ENCODE measurements around the gene PRELID1.
"Not testable (repeated sequence)": the region's sequence is repeated elsewhere in the genome, so short reads cannot be mapped to it uniquely, and the experiment has no call there.

Gene PRELID1

DNA sequence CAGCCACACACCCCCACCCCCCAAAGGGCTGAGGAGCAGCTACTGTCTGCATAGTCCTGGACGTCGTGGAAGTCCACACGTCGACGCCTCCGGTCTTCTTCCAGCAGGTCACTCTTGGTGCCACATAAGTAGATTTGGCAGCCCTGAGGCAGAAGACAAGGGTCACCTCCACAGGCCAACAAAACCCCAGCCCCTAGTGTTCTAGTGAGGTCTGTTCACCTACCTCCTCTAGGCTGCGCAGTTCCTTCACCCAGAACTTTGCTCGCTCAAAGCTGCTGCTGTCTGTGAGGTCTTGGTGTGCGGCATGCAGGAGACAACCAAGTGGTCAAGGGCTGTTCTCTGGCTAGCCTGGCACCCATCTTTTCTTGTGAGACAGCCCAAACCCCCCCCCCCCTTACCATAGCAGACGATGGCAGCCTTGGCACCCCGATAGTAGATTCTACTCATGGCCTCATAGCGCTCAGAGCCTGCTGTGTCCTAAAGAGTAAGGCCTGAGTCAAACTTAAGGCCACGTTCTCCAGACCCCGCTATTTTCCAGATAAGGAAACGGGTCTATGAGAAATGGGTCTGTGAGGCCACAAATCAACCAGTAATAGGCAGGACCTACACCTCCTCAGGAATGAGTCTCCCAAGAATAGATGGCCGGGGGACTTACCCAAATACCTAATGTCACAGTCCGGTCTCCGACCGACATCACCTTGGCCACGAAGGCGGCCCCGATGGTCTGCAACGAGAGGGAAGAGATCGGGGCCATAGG is 1.1 kb upstream of the PRELID1 start:
- H2AFZ ChIP-seq (ENCODE audit: low read length): no peak overlapping the region
- H3K9me2 ChIP-seq (replicated peaks; ENCODE audit: insufficient read depth, low read length): no peaks in the 10 kb centered on the region
- peak overlapping the region; percentile 98 for H3K4me3 ChIP-seq (ENCODE audit: low read length)
- H3K9me3 ChIP-seq (replicated peaks; ENCODE audit: insufficient read depth, low read length): no peaks in the 10 kb centered on the region
- H3K36me3 ChIP-seq (replicated peaks; ENCODE audit: insufficient read depth, low read length): no peaks in the 10 kb centered on the region
- TF ChIP-seq EZH2phosphoT487 (IDR thresholded peaks at IDR 0.05; ENCODE audit: low read length) (no peak), EZH2 (optimal IDR thresholded peaks at IDR 0.05; ENCODE audit: low read depth, low read length) (no peak)
- TF ChIP-seq, protein P1, sequence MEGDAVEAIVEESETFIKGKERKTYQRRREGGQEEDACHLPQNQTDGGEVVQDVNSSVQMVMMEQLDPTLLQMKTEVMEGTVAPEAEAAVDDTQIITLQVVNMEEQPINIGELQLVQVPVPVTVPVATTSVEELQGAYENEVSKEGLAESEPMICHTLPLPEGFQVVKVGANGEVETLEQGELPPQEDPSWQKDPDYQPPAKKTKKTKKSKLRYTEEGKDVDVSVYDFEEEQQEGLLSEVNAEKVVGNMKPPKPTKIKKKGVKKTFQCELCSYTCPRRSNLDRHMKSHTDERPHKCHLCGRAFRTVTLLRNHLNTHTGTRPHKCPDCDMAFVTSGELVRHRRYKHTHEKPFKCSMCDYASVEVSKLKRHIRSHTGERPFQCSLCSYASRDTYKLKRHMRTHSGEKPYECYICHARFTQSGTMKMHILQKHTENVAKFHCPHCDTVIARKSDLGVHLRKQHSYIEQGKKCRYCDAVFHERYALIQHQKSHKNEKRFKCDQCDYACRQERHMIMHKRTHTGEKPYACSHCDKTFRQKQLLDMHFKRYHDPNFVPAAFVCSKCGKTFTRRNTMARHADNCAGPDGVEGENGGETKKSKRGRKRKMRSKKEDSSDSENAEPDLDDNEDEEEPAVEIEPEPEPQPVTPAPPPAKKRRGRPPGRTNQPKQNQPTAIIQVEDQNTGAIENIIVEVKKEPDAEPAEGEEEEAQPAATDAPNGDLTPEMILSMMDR (IDR thresholded peaks at IDR 0.05; ENCODE audit: low read length): peak; percentile 48
- H3K4me2 ChIP-seq (ENCODE audit: low read depth, low read length): peak overlapping the region; percentile 65
- H3K27me3 ChIP-seq (replicated peaks; ENCODE audit: insufficient read depth, low read length): no peaks in the 10 kb centered on the region
- DNase-seq: peak; percentile 81
- peaks cover 66% of the 10 kb centered on the region for H3K79me2 ChIP-seq (ENCODE audit: low read length)
- peaks cover 47% of the 10 kb centered on the region for H3K4me1 ChIP-seq (ENCODE audit: low read length)
- H3K9ac ChIP-seq (ENCODE audit: low read length): peak overlapping the region; percentile 99
- H3F3A ChIP-seq (ENCODE audit: insufficient read depth, low read length): peaks cover 76% of the 10 kb centered on the region
- 0 out of 2 replicates have a peak, but pooled peaks cover 7% of the 10 kb centered on the region for H4K20me1 ChIP-seq (ENCODE audit: insufficient read depth, low read length)
- H3K27ac ChIP-seq (ENCODE audit: low read length): peak overlapping the region; percentile 93

DNA sequence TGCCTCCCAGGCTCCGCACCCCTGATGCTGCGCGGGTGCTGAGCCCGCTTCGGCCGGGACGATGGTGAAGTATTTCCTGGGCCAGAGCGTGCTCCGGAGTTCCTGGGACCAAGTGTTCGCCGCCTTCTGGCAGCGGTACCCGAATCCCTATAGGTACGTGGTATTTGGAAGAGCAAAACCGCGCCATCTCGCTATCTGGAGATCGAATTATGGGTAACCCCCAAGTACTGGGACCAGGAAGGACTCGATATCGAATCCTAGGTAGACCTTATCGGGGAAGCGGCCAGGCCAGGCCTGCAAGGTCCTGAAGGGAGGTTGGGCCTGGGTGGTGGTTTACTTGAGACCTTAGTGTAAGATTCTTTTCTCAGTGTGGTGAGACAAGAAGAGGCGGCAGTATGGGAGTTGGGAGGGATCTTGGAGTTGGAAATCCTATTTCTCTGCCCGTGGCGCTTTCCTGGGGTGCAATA is 359 bp downstream of the PRELID1 start:
- DNase-seq: peak; percentile 28
- no peaks in the 10 kb centered on the region for H3K36me3 ChIP-seq (replicated peaks; ENCODE audit: insufficient read depth, low read length)
- H3K79me2 ChIP-seq (ENCODE audit: low read length): peaks cover 80% of the 10 kb centered on the region
- no peaks in the 10 kb centered on the region for H3K9me2 ChIP-seq (replicated peaks; ENCODE audit: insufficient read depth, low read length)
- H3K4me3 ChIP-seq (ENCODE audit: low read length): peak overlapping the region; percentile 98
- H4K20me1 ChIP-seq (ENCODE audit: insufficient read depth, low read length): 0 out of 2 replicates have a peak, but pooled peaks cover 7% of the 10 kb centered on the region
- H3K4me2 ChIP-seq (ENCODE audit: low read depth, low read length): peak overlapping the region; percentile 95
- peaks cover 77% of the 10 kb centered on the region for H3F3A ChIP-seq (ENCODE audit: insufficient read depth, low read length)
- no peaks in the 10 kb centered on the region for H3K27me3 ChIP-seq (replicated peaks; ENCODE audit: insufficient read depth, low read length)
- TF ChIP-seq EZH2 (optimal IDR thresholded peaks at IDR 0.05; ENCODE audit: low read depth, low read length): no peak
- TF ChIP-seq, protein P1 (IDR thresholded peaks at IDR 0.05; ENCODE audit: low read length): no peak
- TF ChIP-seq EZH2phosphoT487 (IDR thresholded peaks at IDR 0.05; ENCODE audit: low read length): no peak
- peak overlapping the region; percentile 93 for H3K27ac ChIP-seq (ENCODE audit: low read length)
- peak overlapping the region; percentile 99 for H3K9ac ChIP-seq (ENCODE audit: low read length)
- no peak overlapping the region for H2AFZ ChIP-seq (ENCODE audit: low read length)
- no peaks in the 10 kb centered on the region for H3K9me3 ChIP-seq (replicated peaks; ENCODE audit: insufficient read depth, low read length)
- peaks cover 38% of the 10 kb centered on the region for H3K4me1 ChIP-seq (ENCODE audit: low read length)

DNA sequence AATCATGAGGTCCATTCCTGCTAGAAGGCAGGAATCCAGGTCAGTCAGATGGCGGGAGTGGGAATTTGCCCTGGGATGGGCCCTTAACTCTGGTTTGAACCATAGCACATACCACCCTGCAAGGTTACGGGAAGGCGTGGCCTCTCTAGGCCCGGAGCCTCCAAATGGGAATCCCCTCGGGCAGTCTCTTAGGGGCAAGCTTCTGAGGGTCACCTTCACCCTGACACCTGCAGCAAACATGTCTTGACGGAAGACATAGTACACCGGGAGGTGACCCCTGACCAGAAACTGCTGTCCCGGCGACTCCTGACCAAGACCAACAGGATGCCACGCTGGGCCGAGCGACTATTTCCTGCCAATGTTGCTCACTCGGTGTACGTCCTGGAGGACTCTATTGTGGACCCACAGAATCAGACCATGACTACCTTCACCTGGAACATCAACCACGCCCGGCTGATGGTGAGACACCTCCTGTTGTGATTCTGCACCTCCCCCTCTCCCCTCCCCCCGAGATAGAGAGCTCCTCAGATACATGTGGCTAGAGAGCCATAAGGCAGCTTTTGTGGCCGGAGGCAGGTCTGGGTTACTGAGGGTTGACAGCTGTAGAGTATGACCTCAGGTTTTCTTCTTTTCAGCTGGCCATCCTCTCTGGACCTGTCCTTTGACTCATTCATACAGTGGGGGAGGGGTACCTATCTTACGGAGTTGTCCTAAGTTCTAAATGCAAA is 957 bp downstream of the PRELID1 start:
- TF ChIP-seq EZH2 (optimal IDR thresholded peaks at IDR 0.05; ENCODE audit: low read depth, low read length) (no peak), EZH2phosphoT487 (IDR thresholded peaks at IDR 0.05; ENCODE audit: low read length) (no peak)
- TF ChIP-seq, protein P1 (IDR thresholded peaks at IDR 0.05; ENCODE audit: low read length): no peak
- H4K20me1 ChIP-seq (ENCODE audit: insufficient read depth, low read length): 0 out of 2 replicates have a peak, but pooled peaks cover 7% of the 10 kb centered on the region
- no peaks in the 10 kb centered on the region for H3K9me2 ChIP-seq (replicated peaks; ENCODE audit: insufficient read depth, low read length)
- H3K79me2 ChIP-seq (ENCODE audit: low read length): peaks cover 86% of the 10 kb centered on the region
- H3K4me2 ChIP-seq (ENCODE audit: low read depth, low read length): peak overlapping the region; percentile 95
- peak; percentile 70 for DNase-seq
- peak overlapping the region; percentile 93 for H3K27ac ChIP-seq (ENCODE audit: low read length)
- no peaks in the 10 kb centered on the region for H3K36me3 ChIP-seq (replicated peaks; ENCODE audit: insufficient read depth, low read length)
- no peaks in the 10 kb centered on the region for H3K9me3 ChIP-seq (replicated peaks; ENCODE audit: insufficient read depth, low read length)
- no peaks in the 10 kb centered on the region for H3K27me3 ChIP-seq (replicated peaks; ENCODE audit: insufficient read depth, low read length)
- H3K4me3 ChIP-seq (ENCODE audit: low read length): peak overlapping the region; percentile 98
- peaks cover 77% of the 10 kb centered on the region for H3F3A ChIP-seq (ENCODE audit: insufficient read depth, low read length)
- H2AFZ ChIP-seq (ENCODE audit: low read length): no peak overlapping the region
- peak overlapping the region; percentile 99 for H3K9ac ChIP-seq (ENCODE audit: low read length)
- H3K4me1 ChIP-seq (ENCODE audit: low read length): peaks cover 36% of the 10 kb centered on the region

DNA sequence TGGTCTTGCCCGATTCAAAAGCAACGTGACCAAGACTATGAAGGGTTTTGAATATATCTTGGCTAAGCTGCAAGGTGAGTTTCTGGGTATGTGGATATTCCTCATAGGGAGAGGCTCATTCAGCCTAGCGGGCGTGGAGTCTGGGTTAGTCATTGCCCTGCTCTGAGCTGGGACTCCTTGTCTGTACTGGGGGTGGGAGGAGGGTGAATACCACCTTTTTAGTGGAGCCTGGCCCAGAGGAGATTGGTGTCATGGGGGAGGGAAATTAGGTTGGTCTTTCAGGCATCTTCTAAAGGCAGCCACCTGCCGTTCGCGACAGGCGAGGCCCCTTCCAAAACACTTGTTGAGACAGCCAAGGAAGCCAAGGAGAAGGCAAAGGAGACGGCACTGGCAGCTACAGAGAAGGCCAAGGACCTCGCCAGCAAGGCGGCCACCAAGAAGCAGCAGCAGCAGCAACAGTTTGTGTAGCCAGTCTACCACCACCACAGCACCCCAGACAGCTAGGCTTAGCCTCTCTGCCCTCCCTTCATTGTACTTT is 2.6 kb downstream of the PRELID1 start:
- H3K4me1 ChIP-seq (ENCODE audit: low read length): peaks cover 35% of the 10 kb centered on the region
- H3K4me2 ChIP-seq (ENCODE audit: low read depth, low read length): peak overlapping the region; percentile 95; the same call in 1 of the 2 replicates
- H3K4me3 ChIP-seq (ENCODE audit: low read length); H3K27ac ChIP-seq (ENCODE audit: low read length); H3K27me3 ChIP-seq (replicated peaks; ENCODE audit: insufficient read depth, low read length); H3K9ac ChIP-seq (ENCODE audit: low read length); H3K9me2 ChIP-seq (replicated peaks; ENCODE audit: insufficient read depth, low read length); H4K20me1 ChIP-seq (ENCODE audit: insufficient read depth, low read length); DNase-seq; H3K36me3 ChIP-seq (replicated peaks; ENCODE audit: insufficient read depth, low read length); H3K9me3 ChIP-seq (replicated peaks; ENCODE audit: insufficient read depth, low read length); H2AFZ ChIP-seq (ENCODE audit: low read length): not testable (repeated sequence)
- peaks cover 98% of the 10 kb centered on the region for H3K79me2 ChIP-seq (ENCODE audit: low read length)
- H3F3A ChIP-seq (ENCODE audit: insufficient read depth, low read length): peaks cover 77% of the 10 kb centered on the region

All from MM.1S (cell line).